Measurements from ENCODE around the gene PDSS2. TPM values are rescaled to one million over a fixed set of nuclear protein-coding genes. Genes with fewer than 3 reads are reported as not detected.
"Not testable (repeated sequence)": the region's sequence is repeated elsewhere in the genome, so short reads cannot be mapped to it uniquely, and the experiment has no call there.

PDSS2 gene
- polyA plus RNA-seq, 3 donors = 17.8 to 19.2 (median 17.9) TPM

DNA sequence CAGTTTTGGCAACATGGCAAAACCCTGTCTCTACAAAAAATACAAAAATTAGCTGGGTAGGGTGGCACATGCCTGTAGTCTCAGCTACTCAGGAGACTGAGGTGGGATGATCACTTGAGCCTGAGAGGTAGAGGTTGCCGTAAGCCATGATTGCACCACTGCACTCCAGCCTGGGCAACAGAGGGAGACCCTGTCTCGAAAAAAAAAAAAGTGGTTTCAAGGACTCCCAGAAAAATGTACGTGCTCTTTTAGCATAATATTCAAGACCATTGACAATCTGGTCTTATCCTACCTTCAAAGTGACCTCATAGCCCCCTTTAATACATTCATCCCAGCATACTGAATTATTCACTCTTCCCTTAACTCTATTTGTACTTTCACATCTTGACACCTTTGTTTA is 16.0 kb upstream of the PDSS2 start:
- DNase-seq (ENCODE audit: low read depth in 3 of 3, low spot score in 2 of 3) = not testable (repeated sequence)

DNA sequence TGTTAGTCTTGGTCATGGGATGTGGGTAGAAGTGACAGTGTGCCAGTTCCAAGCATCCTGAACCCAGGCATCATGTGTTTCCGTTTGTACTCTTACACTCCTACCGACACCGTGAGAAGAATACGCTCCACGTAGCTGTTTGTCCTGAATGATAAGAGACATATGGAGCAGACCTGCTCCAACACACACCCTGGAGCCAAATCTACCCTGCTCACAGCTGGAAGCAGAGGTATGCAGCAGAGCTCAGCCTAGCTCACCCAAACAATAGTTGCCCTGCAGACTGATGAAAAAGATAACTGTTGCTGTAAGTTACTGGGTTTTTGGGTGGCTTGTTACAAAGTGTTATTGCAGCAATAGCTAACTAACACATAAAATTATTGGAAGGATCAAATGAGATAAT is 14.3 kb upstream of the PDSS2 start:
- no peak for DNase-seq (ENCODE audit: low read depth in 3 of 3, low spot score in 2 of 3)

DNA sequence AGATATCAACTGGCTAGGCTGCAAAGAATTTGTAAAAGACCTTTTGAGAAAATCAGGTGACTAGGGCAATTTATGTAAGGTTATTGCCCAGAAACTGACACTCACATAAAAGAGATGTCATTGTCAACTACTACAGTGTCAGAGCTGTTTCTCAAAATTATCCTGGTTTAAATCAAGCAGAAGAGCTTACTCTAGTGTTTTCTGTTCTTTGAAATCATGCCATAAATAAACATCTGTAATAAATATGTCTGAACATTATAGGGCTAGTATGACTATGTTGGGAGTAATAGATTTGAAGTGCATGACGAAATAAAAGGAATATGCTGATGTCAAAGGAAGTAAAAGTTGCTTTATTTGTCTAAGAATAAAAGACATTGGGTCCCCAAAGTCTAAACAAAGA is 11.0 kb upstream of the PDSS2 start:
- no peak for DNase-seq (ENCODE audit: low read depth in 3 of 3, low spot score in 2 of 3)

DNA sequence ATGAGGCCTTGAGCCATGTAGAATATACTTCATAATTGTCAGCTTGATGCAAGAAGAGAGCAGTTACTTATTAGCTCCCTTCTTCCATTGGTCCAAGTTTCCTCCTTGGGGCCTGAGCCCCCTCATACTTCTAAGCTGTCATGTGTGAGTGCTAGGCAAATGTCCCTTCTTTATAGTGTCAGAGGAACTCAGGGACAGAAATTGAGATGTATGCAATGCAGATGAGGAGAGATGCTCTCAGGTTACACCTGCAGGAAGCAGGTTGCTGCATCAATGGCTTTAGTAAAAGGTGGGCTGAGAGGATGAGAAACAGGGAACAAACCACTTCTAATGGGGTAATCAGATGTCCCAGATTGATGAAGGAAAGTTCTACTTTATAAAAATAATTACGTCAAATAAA is 6.7 kb upstream of the PDSS2 start:
- no peak for DNase-seq (ENCODE audit: low read depth in 3 of 3, low spot score in 2 of 3)

DNA sequence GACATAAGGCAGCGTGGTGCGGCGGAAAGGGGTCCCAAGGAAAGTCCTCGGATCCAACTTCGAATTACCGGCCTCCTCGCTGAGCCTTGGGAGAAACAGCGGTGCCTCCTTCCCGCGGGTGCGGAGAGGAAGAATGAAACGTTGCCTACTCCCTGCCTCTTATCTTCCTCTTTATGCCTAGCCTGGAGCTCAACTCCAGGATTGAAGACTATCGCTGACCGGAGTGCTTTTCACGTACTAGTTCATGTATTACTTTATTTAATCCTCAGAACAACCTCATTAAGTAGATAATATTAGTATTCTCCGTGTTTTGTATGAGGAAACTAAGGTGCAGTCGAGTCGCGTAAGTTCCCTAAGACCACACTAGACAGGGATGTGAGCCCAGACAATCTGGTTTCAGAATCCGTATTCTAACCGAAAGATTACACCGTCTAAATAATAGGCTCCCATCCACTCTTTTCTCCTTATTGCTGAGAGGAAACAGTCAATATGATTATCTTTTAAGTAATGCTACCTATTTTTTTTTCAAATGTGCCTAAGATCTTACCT is 793 bp upstream of the PDSS2 start:
- DNase-seq (ENCODE audit: low read depth in 3 of 3, low spot score in 2 of 3) = no peak

GRCh38 chr6:107458672-107459282 is 587 bp downstream of the PDSS2 start:
- peak in 1 of 3 donors; percentile 15 for DNase-seq (ENCODE audit: low read depth in 3 of 3, low spot score in 2 of 3)

- no peak for DNase-seq (ENCODE audit: low read depth in 3 of 3, low spot score in 2 of 3)
These were observed 10.6 kb downstream of the PDSS2 start for GRCh38 chr6:107448776-107449175.

DNA sequence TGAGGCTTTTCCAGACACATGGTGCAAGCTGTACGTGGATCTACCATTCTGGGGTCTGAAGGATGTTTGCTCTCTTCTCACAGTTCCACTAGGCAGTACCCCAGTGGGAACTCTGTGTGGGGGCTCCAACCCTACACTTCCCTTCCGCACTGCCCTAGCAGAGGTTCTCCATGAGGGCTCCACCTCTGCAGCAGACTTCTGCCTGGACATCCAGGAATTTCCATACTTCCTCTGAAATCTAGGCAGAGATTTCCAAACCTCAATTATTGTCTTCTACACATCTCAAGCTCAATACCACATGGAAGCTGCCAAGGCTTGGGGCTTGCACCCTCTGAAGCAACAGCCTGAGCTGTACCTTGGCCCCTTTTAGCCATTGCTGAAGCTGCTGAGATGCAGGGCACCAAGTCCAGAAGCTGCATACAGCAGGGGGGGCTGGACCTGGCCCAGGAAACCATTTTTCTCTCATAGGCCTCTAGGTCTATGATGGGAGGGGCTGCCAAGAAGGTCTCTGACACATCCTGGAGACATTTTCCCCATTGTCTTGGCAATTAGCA is 11.6 kb downstream of the PDSS2 start:
- DNase-seq (ENCODE audit: low read depth in 3 of 3, low spot score in 2 of 3) = no peak

- no peak for DNase-seq (ENCODE audit: low read depth in 3 of 3, low spot score in 2 of 3)
These were observed 15.1 kb downstream of the PDSS2 start for GRCh38 chr6:107444277-107444676.

- no peak for DNase-seq (ENCODE audit: low read depth in 3 of 3, low spot score in 2 of 3)
These were observed 15.6 kb downstream of the PDSS2 start for GRCh38 chr6:107443608-107444267.

DNA sequence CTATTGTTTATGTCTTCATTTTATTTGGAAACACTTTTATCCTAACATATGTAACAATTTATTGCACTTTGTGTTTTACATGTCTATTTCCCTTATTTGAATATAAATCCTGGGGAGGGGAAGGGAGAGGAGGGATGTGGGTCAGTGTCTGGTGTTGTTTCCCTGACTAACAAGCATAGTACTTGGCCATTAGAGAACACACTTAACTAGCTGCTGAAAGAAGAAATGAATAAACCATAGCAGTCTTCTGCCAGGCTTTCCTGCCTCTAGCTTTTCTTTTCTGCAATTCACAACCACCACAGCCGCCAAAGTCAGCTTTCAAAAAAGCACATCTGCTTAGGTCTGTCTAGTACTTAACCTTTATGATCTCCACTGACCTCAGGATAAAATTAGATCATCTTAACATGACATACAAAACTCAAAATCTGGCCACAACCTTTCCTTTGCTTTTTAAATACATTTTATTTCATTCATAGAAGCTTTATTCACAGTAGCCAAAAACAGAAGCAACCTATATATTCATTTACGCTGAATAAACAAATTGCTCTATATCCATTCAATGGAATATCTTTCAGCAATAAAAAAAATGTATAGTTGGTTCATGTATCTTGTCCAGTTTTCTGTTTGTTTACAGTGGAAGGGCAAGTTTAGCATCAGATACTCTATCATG is 16.3 kb downstream of the PDSS2 start:
- no peak for DNase-seq (ENCODE audit: low read depth in 3 of 3, low spot score in 2 of 3)

DNA sequence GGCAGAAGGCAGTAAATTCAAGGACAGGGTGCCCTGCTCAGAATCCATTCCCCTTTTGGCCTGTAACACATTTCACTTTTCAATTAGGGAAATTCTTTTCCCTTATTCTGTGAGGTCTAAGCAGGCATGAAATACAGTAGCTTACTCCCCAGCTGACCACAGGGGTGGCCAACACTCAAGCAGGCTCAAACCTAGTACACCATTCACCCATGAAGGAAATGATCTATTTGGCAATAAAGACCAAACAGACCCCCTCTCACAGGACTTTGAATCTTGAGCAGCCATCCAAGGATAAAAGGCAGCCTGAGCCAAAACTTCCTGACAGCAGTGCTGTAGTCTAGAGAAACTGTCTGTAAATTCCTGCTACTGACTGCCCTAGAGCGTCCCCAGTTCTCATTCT is 17.7 kb downstream of the PDSS2 start:
- DNase-seq (ENCODE audit: low read depth in 3 of 3, low spot score in 2 of 3) = no peak

DNA sequence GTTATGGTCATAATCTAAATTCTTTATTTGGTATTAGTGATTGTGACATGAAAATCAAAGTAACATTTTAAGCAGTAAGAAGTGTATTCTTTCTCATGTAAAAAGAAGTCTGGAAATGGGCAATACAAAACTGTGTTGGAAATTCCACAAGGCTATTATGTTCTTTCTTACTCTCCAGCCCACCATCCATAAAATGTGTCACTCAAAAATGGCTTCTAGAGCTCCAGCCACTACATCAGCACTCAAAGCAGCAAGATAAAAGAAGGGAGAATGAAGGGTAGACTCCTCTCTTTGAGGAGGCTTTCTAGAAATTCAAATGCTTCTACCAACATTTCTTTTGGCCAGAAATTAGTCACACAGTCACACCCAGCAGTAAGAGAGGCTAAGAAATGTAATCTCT is 18.4 kb downstream of the PDSS2 start:
- no peak for DNase-seq (ENCODE audit: low read depth in 3 of 3, low spot score in 2 of 3)

- DNase-seq (ENCODE audit: low read depth in 3 of 3, low spot score in 2 of 3) = no peak
These were observed 20.0 kb downstream of the PDSS2 start for GRCh38 chr6:107439406-107439805.

GRCh38 chr6:107437691-107438090 is 21.7 kb downstream of the PDSS2 start:
- DNase-seq (ENCODE audit: low read depth in 3 of 3, low spot score in 2 of 3) = no peak

DNA sequence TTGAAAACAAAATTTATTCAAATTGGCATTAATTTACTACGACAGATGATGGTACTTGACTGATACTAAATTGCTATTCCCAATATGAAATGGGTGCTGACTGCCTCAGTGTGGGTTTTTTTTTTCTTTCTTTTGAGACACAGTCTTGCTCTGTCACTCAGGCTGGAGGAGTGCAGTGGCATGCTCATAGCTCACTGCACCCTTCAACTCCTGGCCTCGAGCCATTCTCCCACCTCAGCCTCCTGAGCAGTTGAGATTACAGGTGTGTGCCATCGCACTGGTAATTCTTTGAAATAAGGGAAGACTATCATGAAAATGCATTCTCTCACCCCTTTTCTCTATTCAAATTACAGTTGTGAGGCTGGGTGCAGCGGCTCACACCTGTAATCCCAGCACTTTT is 22.5 kb downstream of the PDSS2 start:
- no peak for DNase-seq (ENCODE audit: low read depth in 3 of 3, low spot score in 2 of 3)

GRCh38 chr6:107435798-107436197 is 23.6 kb downstream of the PDSS2 start:
- no peak for DNase-seq (ENCODE audit: low read depth in 3 of 3, low spot score in 2 of 3)

DNA sequence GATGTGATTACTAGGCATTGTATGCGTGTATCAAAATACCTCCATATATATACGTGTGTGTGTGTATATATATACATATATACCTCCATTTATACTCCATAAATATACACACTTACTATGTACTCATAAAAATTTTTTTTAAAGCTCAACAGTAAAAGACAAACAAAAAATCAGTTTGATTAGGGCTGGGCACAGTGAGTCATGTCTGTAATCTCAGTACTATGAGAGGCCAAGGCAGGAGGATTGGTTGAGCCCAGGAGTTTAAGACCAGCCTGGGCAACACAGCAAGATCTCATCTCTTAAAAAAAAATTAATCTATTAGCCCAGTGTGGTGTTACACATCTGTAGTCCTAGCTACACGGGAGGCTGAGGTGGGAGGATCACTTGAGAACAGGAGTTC is 24.6 kb downstream of the PDSS2 start:
- no peak for DNase-seq (ENCODE audit: low read depth in 3 of 3, low spot score in 2 of 3)

GRCh38 chr6:107425951-107426350 is 33.4 kb downstream of the PDSS2 start:
- DNase-seq (ENCODE audit: low read depth in 3 of 3, low spot score in 2 of 3) = not testable (repeated sequence)

DNA sequence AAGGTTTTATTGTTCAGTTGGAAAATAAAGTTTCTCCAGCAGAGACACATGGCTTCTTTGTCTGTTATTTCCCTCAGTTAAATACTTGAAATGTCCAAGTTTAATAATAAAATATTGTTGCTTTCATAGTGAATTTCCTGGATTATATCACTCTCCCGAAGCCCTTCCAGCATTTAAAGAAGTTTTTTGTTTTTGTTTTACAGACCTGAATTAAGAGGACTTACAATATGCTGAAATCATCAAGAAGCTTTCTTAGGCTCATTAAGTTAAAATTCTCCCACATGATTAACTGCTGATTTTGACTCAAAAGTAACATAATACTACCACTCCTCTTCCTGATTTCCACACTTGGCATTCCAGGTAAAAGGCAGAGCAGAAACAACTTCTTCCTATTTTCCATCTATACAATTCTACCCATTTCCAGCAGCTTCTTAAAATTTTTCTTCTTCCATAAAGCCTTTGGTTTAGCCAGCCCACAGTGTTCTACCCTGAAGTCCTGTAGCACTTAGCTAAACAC is 35.8 kb downstream of the PDSS2 start:
- peak in 1 of 3 donors; percentile 29 for DNase-seq (ENCODE audit: low read depth in 3 of 3, low spot score in 2 of 3)

GRCh38 chr6:107421696-107422256 is 37.6 kb downstream of the PDSS2 start:
- no peak for DNase-seq (ENCODE audit: low read depth in 3 of 3, low spot score in 2 of 3)

Data from right renal cortex interstitium (tissue), 3 donors.